ENCODE results near the gene CACYBP. TPM values are rescaled to one million over a fixed set of nuclear protein-coding genes. Genes with fewer than 3 reads are reported as not detected.

Gene CACYBP
- total RNA-seq, 1 experiment from 2014 or later = 202 TPM

- H3K4me3 Mint-ChIP-seq = no peak overlapping the region
- Histone ChIP-seq H3K4me2 (ENCODE audit: insufficient read depth, insufficient read length, low read length) (no peak overlapping the region), H3K4me1 (ENCODE audit: insufficient read depth, low read length) (no peaks in the 10 kb centered on the region), H2AFZ (ENCODE audit: low read length) (no peak overlapping the region), H2BK120ac (ENCODE audit: low read depth, low read length, poor library complexity, severe bottlenecking) (no peak overlapping the region), H4K91ac (ENCODE audit: insufficient read length, low read depth, low read length) (no peak overlapping the region), H3K56ac (ENCODE audit: insufficient read length, low read depth, low read length) (no peak overlapping the region), H3K9ac (ENCODE audit: extremely low read depth, insufficient read length, low read length) (no peak overlapping the region), H2BK15ac (ENCODE audit: low read depth, low read length) (no peak overlapping the region), H3K79me2 (ENCODE audit: insufficient read depth, low read length) (no peaks in the 10 kb centered on the region), H2BK5ac (ENCODE audit: insufficient read length, low read length) (no peak overlapping the region), H3K79me1 (ENCODE audit: insufficient read depth, low read depth, low read length, poor library complexity, severe bottlenecking) (no peaks in the 10 kb centered on the region), H2BK20ac (ENCODE audit: low read depth, low read length, poor library complexity, severe bottlenecking) (no peak overlapping the region), H3K4ac (ENCODE audit: low read depth, low read length) (no peak overlapping the region), H3K27me3 (ENCODE audit: insufficient read depth, low read length) (no peaks in the 10 kb centered on the region), H3K14ac (ENCODE audit: insufficient read depth, low read length) (no peak overlapping the region), H4K8ac (replicated peaks; ENCODE audit: insufficient read length, low read depth, low read length) (no peak overlapping the region), H2BK12ac (ENCODE audit: insufficient read length, low read depth, low read length) (no peak overlapping the region), H3K18ac (ENCODE audit: insufficient read length, low read depth, low read length) (no peak overlapping the region), H3K23ac (ENCODE audit: insufficient read length, low read depth, low read length) (no peak overlapping the region), H3K23me2 (ENCODE audit: insufficient read length, low read depth, low read length, poor library complexity, severe bottlenecking) (no peaks in the 10 kb centered on the region), H4K20me1 (ENCODE audit: control insufficient read depth, insufficient read depth, insufficient read length) (no peaks in the 10 kb centered on the region), H3K9me3 (ENCODE audit: control insufficient read depth, low read depth, low read length) (no peaks in the 10 kb centered on the region), H3T11ph (ENCODE audit: low read length) (no peak overlapping the region), H3K27ac (ENCODE audit: insufficient read length, low read depth, low read length) (no peak overlapping the region), H4K5ac (ENCODE audit: insufficient read length, low read depth, low read length) (no peak overlapping the region), H2AK5ac (ENCODE audit: insufficient read length, low read length) (no peak overlapping the region)
- no CpG with 5 or more reads among the region's 3 CpGs for WGBS (ENCODE audit: extremely low coverage, insufficient read length, low lambda C conversion rate)
- no peak for DNase-seq
- no peaks in the 10 kb centered on the region for H3K9me3 Mint-ChIP-seq
- H3K4me1 Mint-ChIP-seq = peaks cover 6 to 8% of the 10 kb centered on the region in 2 experiments; a peak in 2 of 4 replicates
- no peak overlapping the region for H3K27ac Mint-ChIP-seq
- no peak for TF ChIP-seq CTCF (conservative IDR thresholded peaks at IDR 0.05)
- no peaks in the 10 kb centered on the region for H3K27me3 Mint-ChIP-seq (ENCODE audit: low read depth)
- no peaks in the 10 kb centered on the region for H3K36me3 Mint-ChIP-seq (ENCODE audit: insufficient read depth in 1 of 3, low read depth in 3 of 3)
Observed at GRCh38 chr1:175042650-175043049, 42.9 kb downstream of the CACYBP start.

Data from H9 (cell line).